K562 (cell line): ENCODE results near the gene CPTP. TPM values are rescaled to one million over a fixed set of nuclear protein-coding genes. Genes with fewer than 3 reads are reported as not detected.

ENCODE experiments used
- ATF7 ChIP-seq: fragments of 450-650 bp; IDR thresholded peaks from 2 replicates; pipeline ENCODE4 v1.7.1; 2014; ENCODE audit warnings: mild to moderate bottlenecking, moderate library complexity
- CBFA2T3 ChIP-seq: fragments of 450-650 bp; IDR thresholded peaks from 2 replicates; pipeline ENCODE4 v1.6.1; 2017
- CBX1 ChIP-seq: sonication (generic); IDR thresholded peaks from 2 replicates; pipeline ENCODE4 v1.6.1; 2016; ENCODE audit warnings: antibody characterized with exemption, low read depth, mild to moderate bottlenecking
- DACH1 ChIP-seq: fragments of 450-650 bp; IDR thresholded peaks from 2 replicates; pipeline ENCODE4 v1.6.1; 2018; ENCODE audit not compliant: partially characterized antibody
- ETV6 ChIP-seq, 3 experiments: fragments of 150-350 bp in 1 of 3; sonication (generic) in 1 of 3; formaldehyde crosslinking in 1 of 3; IDR thresholded peaks; 2 replicates each; pipeline versions ENCODE4 v1.6.1 to v1.8.0; 2014 to 2022; ENCODE audit warnings: borderline replicate concordance in 2 of 3, low read depth in 2 of 3, antibody characterized with exemption in 1 of 3, low read length in 1 of 3, mild to moderate bottlenecking in 1 of 3, missing genetic modification reagents in 1 of 3
- GATAD2B ChIP-seq: fragments of 450-650 bp; IDR thresholded peaks from 2 replicates; pipeline ENCODE4 v1.6.1; 2017; ENCODE audit warnings: mild to moderate bottlenecking, borderline replicate concordance
- IRF2 ChIP-seq: sonication (generic); formaldehyde crosslinking; IDR thresholded peaks from 2 replicates; pipeline ENCODE4 v1.8.1; 2022; ENCODE audit warnings: mild to moderate bottlenecking, missing genetic modification reagents
- KDM2B ChIP-seq: fragments of 250-450 bp; sonication (Bioruptor Pico); IDR thresholded peaks from 2 replicates; pipeline ENCODE4 v1.8.0; 2021; ENCODE audit warnings: mild to moderate bottlenecking, moderate library complexity
- KLF10 ChIP-seq: fragments of 250-450 bp; sonication (Bioruptor Pico); IDR thresholded peaks from 2 replicates; pipeline ENCODE4 v1.6.1; 2021; ENCODE audit warnings: matching md5 sums
- MAFK ChIP-seq: IDR thresholded peaks from 2 replicates; pipeline ENCODE4 v1.6.1; 2011; ENCODE audit warnings: low read length, improper control_type of control experiment
- MTF1 ChIP-seq: fragments of 250-450 bp; sonication (Bioruptor Pico); IDR thresholded peaks from 2 replicates; pipeline ENCODE4 v1.9.0; 2021; ENCODE audit warnings: moderate library complexity, mild to moderate bottlenecking, inconsistent platforms, borderline replicate concordance
- NUFIP1 ChIP-seq: fragments of 450-650 bp; IDR thresholded peaks from 2 replicates; pipeline ENCODE4 v1.6.1; 2018; ENCODE audit not compliant: partially characterized antibody
- RAD51 ChIP-seq: fragments of 450-650 bp; IDR thresholded peaks from 2 replicates; pipeline ENCODE4 v1.7.1; 2016; ENCODE audit warnings: low read depth, mild to moderate bottlenecking, borderline replicate concordance
- RFX7 ChIP-seq: fragments of 250-450 bp; sonication (Bioruptor Pico); IDR thresholded peaks from 2 replicates; pipeline ENCODE4 v1.5.1; 2021; ENCODE audit warnings: mild to moderate bottlenecking
- SAP30 ChIP-seq: fragments of 200-600 bp; sonication (generic); IDR thresholded peaks from 2 replicates; pipeline ENCODE4 v1.6.1; 2012; ENCODE audit warnings: borderline replicate concordance, low read depth, mild to moderate bottlenecking, moderate library complexity, low read length, control low read depth, inconsistent platforms; ENCODE audit not compliant: insufficient read depth, poor library complexity, severe bottlenecking
- SMAD2 ChIP-seq: fragments of 150-350 bp; IDR thresholded peaks from 2 replicates; pipeline ENCODE4 v1.6.1; 2014; ENCODE audit warnings: low read depth, mild to moderate bottlenecking, low read length
- TAF1 ChIP-seq: IDR thresholded peaks from 2 replicates; pipeline ENCODE4 v1.6.1; 2011; ENCODE audit warnings: mild to moderate bottlenecking, low read length, moderate library complexity; ENCODE audit not compliant: insufficient read depth, control insufficient read depth, severe bottlenecking; ENCODE audit errors: extremely low read depth
- TCF7 ChIP-seq: sonication (generic); IDR thresholded peaks from 2 replicates; pipeline ENCODE4 v1.6.1; 2016; ENCODE audit warnings: antibody characterized with exemption, borderline replicate concordance
- ZNF197 ChIP-seq: fragments of 200-800 bp; sonication (Bioruptor generic); IDR thresholded peaks from 2 replicates; pipeline ENCODE4 v1.6.1; 2016; ENCODE audit warnings: low read depth, missing genetic modification characterization, missing compliant biosample characterization
- ZNF584 ChIP-seq: fragments of 200-800 bp; sonication (Bioruptor generic); IDR thresholded peaks from 2 replicates; pipeline ENCODE4 v1.6.1; 2016; ENCODE audit warnings: low read depth, mild to moderate bottlenecking, missing genetic modification characterization, missing compliant biosample characterization
- ZNF77 ChIP-seq: fragments of 250-450 bp; sonication (Bioruptor Pico); IDR thresholded peaks from 2 replicates; pipeline ENCODE4 v1.5.0; 2020
- ZZZ3 ChIP-seq: fragments of 450-650 bp; IDR thresholded peaks from 2 replicates; pipeline ENCODE4 v1.6.1; 2016; ENCODE audit warnings: antibody characterized with exemption, mild to moderate bottlenecking, moderate library complexity
- polyA plus RNA-seq, 8 experiments: library from polyadenylated mRNA; depleted of rRNA in 4 of 8; stranded (reverse) in 5 of 8; unstranded in 3 of 8; fragments of >200 nt; fragmentation: Nextera tagmentation in 2 of 8; fragmentation: Illumina TruSeq in 1 of 8; extraction: Ambion mirVana in 2 of 8; extraction: Trizol in 1 of 8; gene quantifications; 2 replicates each; pipeline versions ENCODE4 v1.2.1 to v1.2.3, GENCODE V29; 2011 to 2014; ENCODE audit warnings: inconsistent platforms in 1 of 8, missing spikeins in 1 of 8
- total RNA-seq, 7 experiments: library from RNA; depleted of rRNA in 6 of 7; stranded (reverse); fragments of >200 nt in 6 of 7; fragmentation: Illumina TruSeq in 2 of 7; extraction: Trizol in 2 of 7; gene quantifications; 2 replicates each; pipeline versions ENCODE4 v1.2.1 to v1.2.3, GENCODE V29; 2011 to 2021; ENCODE audit warnings: low replicate concordance in 1 of 7
- TF ChIP-seq, protein P1 (sequence below), 2 experiments: fragments of 450-650 bp; IDR thresholded peaks; 2 replicates each; pipeline ENCODE4 v1.6.1; 2018; ENCODE audit warnings: mild to moderate bottlenecking in 2 of 2, low read depth in 1 of 2; ENCODE audit not compliant: partially characterized antibody in 2 of 2
- TF ChIP-seq, protein P2 (sequence below): sonication (generic); formaldehyde crosslinking; IDR thresholded peaks from 2 replicates; pipeline ENCODE4 v1.9.0; 2022; ENCODE audit warnings: mild to moderate bottlenecking, missing genetic modification reagents

CPTP gene
- total and polyA plus RNA-seq, 9 of the 15 experiments (the other 6 are each of a cell fraction or from before 2014, with no cell fraction given): 0.11 to 25.8 (median 3.5) TPM

DNA sequence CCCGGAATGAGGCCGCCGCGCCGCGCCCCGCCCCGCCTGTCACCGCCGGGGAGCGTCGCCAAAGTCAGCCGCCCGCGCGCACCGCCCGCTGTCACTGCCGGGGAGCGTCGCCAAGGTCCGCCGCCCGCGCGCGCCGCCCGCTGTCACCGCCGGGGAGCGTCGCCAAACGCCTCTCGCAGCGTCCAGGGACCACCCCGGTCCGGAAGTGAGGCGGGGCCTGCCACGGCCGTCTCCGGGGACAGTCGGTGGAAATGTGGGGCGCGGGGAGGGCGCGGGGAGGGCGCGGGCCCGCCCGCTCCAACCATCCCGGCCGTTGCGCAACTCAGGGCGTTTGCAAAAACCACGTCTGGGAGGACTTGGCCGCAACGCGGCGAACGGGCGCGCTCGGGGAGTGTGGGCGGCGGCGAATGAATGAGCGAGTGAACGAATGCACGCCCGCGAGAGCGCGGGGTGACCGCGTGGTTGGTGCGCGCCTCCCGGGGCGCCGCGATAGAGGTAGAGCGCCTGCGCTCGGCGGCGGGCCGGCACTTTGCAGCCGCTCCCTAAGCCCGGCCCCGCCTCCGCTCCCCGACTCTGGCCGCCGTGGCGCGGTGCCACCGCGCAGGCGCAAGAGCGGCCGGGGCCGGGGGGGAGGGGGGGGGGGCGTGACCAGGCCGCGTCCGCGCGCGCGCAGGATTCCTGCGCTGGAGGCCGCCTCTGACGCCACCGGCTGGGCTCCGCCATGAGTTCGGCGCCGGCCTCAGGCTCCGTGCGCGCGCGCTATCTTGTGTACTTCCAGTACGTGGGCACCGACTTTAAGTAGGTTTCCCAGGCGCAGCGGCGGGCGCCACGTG is 16.5 kb upstream of the CPTP start, which contains the start of the genes ACAP3 and PUSL1 (continued):
- TF ChIP-seq TCF7 (no peak), ATF7 (peak; percentile 79), KLF10 (CRISPR knock-in tag) (no peak), ZZZ3 (no peak), IRF2 (CRISPR knock-in tag) (no peak), RAD51 (no peak), SMAD2 (no peak), GATAD2B (peak; percentile 40), ZNF584 (CRISPR knock-in tag) (no peak), ETV6 (IDR thresholded peaks at IDR 0.05; ENCODE audit: borderline replicate concordance in 1 of 2, low read depth in 2 of 2, low read length in 1 of 2) (no peak), ETV6 (CRISPR knock-in tag; IDR thresholded peaks at IDR 0.05; ENCODE audit: borderline replicate concordance) (no peak), CBX1 (no peak; the same call in 1 of the 2 replicates), RFX7 (CRISPR knock-in tag) (no peak), ZNF197 (CRISPR knock-in tag) (no peak), ZNF77 (no peak), NUFIP1 (no peak), MAFK (no peak), DACH1 (peak; percentile 26), CBFA2T3 (0 out of 2 replicates have a peak, but pooled peaks have one; percentile 8), KDM2B (CRISPR knock-in tag) (peak; percentile 87; the same call in 1 of the 2 replicates), TAF1 (peak; percentile 62), MTF1 (no peak), SAP30 (peak; percentile 91)
- TF ChIP-seq, protein P1, sequence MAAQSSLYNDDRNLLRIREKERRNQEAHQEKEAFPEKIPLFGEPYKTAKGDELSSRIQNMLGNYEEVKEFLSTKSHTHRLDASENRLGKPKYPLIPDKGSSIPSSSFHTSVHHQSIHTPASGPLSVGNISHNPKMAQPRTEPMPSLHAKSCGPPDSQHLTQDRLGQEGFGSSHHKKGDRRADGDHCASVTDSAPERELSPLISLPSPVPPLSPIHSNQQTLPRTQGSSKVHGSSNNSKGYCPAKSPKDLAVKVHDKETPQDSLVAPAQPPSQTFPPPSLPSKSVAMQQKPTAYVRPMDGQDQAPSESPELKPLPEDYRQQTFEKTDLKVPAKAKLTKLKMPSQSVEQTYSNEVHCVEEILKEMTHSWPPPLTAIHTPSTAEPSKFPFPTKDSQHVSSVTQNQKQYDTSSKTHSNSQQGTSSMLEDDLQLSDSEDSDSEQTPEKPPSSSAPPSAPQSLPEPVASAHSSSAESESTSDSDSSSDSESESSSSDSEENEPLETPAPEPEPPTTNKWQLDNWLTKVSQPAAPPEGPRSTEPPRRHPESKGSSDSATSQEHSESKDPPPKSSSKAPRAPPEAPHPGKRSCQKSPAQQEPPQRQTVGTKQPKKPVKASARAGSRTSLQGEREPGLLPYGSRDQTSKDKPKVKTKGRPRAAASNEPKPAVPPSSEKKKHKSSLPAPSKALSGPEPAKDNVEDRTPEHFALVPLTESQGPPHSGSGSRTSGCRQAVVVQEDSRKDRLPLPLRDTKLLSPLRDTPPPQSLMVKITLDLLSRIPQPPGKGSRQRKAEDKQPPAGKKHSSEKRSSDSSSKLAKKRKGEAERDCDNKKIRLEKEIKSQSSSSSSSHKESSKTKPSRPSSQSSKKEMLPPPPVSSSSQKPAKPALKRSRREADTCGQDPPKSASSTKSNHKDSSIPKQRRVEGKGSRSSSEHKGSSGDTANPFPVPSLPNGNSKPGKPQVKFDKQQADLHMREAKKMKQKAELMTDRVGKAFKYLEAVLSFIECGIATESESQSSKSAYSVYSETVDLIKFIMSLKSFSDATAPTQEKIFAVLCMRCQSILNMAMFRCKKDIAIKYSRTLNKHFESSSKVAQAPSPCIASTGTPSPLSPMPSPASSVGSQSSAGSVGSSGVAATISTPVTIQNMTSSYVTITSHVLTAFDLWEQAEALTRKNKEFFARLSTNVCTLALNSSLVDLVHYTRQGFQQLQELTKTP (IDR thresholded peaks at IDR 0.05; ENCODE audit: low read depth in 1 of 2, partially characterized antibody in 2 of 2): no peak
- TF ChIP-seq, protein P2, sequence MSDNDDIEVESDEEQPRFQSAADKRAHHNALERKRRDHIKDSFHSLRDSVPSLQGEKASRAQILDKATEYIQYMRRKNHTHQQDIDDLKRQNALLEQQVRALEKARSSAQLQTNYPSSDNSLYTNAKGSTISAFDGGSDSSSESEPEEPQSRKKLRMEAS (CRISPR knock-in tag): peak; percentile 85
